ENCODE measurements around the gene DHRS3. TPM values are rescaled to one million over a fixed set of nuclear protein-coding genes. Genes with fewer than 3 reads are reported as not detected.

Gene DHRS3
- polyA plus RNA-seq, 1 donor: 14.1 TPM

- DNase-seq: peak; percentile 42
Observed at GRCh38 chr1:12615865-12616708, 1.9 kb downstream of the DHRS3 start.

GRCh38 chr1:12615159-12615864, 2.7 kb downstream of the DHRS3 start:
- DNase-seq: no peak

- DNase-seq: no peak
Observed at GRCh38 chr1:12614402-12615158, 3.4 kb downstream of the DHRS3 start.

- DNase-seq: no peak
Observed at GRCh38 chr1:12613180-12613579, 4.8 kb downstream of the DHRS3 start.

GRCh38 chr1:12610941-12611340, 7.1 kb downstream of the DHRS3 start:
- DNase-seq: no peak

GRCh38 chr1:12610305-12610935, 7.6 kb downstream of the DHRS3 start:
- DNase-seq: no peak

GRCh38 chr1:12609469-12610003, 8.5 kb downstream of the DHRS3 start:
- DNase-seq: no peak

GRCh38 chr1:12608311-12608957, 9.6 kb downstream of the DHRS3 start:
- DNase-seq: no peak

GRCh38 chr1:12607263-12607662, 10.7 kb downstream of the DHRS3 start:
- no peak for DNase-seq

- DNase-seq: no peak
Observed at GRCh38 chr1:12604986-12605385, 13.0 kb downstream of the DHRS3 start.

- no peak for DNase-seq
Observed at GRCh38 chr1:12604114-12604874, 13.7 kb downstream of the DHRS3 start.

GRCh38 chr1:12603224-12603623, 14.8 kb downstream of the DHRS3 start:
- no peak for DNase-seq

GRCh38 chr1:12602659-12603024, 15.4 kb downstream of the DHRS3 start:
- no peak for DNase-seq

- no peak for DNase-seq
Observed at GRCh38 chr1:12601700-12602658, 16.0 kb downstream of the DHRS3 start.

GRCh38 chr1:12600880-12601633, 17.0 kb downstream of the DHRS3 start:
- DNase-seq: no peak

GRCh38 chr1:12600335-12600734, 17.7 kb downstream of the DHRS3 start:
- DNase-seq: no peak

- no peak for DNase-seq
Observed at GRCh38 chr1:12599657-12600056, 18.4 kb downstream of the DHRS3 start.

GRCh38 chr1:12598974-12599373, 19.0 kb downstream of the DHRS3 start:
- DNase-seq: no peak

GRCh38 chr1:12597792-12598191, 20.2 kb downstream of the DHRS3 start:
- no peak for DNase-seq
